PC-9 (cell line): ENCODE measurements around the gene ZBTB7A.

Source experiments
- EZH2 ChIP-seq: fragments of 200-600 bp; sonication (generic); IDR thresholded peaks from 2 replicates; pipeline ENCODE4 v1.8.0; 2017; ENCODE audit warnings: antibody characterized with exemption, low read depth
- TF ChIP-seq, protein P1 (sequence below): fragments of 200-600 bp; sonication (generic); conservative IDR thresholded peaks from 2 replicates; pipeline ENCODE4 v1.6.1; 2017; ENCODE audit warnings: mixed run types, antibody characterized with exemption, mild to moderate bottlenecking, moderate library complexity

DNA sequence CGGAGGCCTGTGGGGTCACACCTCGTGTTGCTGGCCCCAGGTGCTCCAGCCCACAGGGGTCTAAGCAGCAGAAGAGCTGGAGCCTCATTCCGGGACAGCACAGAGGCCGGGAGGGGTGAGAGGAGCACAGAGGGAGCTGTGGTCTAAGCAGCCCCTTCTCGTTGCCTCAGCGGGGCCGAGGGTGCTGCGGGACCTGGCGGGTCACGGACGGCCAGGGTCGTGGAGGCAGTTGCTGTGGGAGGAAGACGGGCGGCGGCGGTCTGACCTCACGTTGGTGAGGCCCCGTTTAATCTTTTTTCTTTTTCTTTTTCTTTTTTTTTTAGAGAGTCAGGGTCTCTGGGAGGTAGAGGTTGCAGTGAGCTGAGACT lies 37.5 kb downstream of the ZBTB7A start:
- no peak for TF ChIP-seq EZH2
- TF ChIP-seq, protein P1, sequence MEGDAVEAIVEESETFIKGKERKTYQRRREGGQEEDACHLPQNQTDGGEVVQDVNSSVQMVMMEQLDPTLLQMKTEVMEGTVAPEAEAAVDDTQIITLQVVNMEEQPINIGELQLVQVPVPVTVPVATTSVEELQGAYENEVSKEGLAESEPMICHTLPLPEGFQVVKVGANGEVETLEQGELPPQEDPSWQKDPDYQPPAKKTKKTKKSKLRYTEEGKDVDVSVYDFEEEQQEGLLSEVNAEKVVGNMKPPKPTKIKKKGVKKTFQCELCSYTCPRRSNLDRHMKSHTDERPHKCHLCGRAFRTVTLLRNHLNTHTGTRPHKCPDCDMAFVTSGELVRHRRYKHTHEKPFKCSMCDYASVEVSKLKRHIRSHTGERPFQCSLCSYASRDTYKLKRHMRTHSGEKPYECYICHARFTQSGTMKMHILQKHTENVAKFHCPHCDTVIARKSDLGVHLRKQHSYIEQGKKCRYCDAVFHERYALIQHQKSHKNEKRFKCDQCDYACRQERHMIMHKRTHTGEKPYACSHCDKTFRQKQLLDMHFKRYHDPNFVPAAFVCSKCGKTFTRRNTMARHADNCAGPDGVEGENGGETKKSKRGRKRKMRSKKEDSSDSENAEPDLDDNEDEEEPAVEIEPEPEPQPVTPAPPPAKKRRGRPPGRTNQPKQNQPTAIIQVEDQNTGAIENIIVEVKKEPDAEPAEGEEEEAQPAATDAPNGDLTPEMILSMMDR, result no peak
